GM18502 (cell line): ENCODE results near the gene LGR5.

Experiments used
- ATAC-seq: cut with Tn5 transposase; IDR thresholded peaks from one replicate; pipeline ENCODE4 v1.9.1; 2021; ENCODE audit warnings: mild to moderate bottlenecking; ENCODE audit not compliant: unreplicated experiment, poor library complexity

Gene LGR5

GRCh38 chr12:71432936-71433335 lies 6.7 kb upstream of the LGR5 start:
- ATAC-seq: no peak

GRCh38 chr12:71436696-71437095 lies 2.9 kb upstream of the LGR5 start:
- ATAC-seq: no peak

GRCh38 chr12:71438670-71439361 lies 782 bp upstream of the LGR5 start:
- no peak for ATAC-seq

- no peak for ATAC-seq
Measured at GRCh38 chr12:71439362-71439612, 311 bp upstream of the LGR5 start.

GRCh38 chr12:71440345-71440762 lies 756 bp downstream of the LGR5 start:
- no peak for ATAC-seq

GRCh38 chr12:71440763-71441748 lies 1.5 kb downstream of the LGR5 start:
- peak; percentile 58 for ATAC-seq

- no peak for ATAC-seq
Measured at GRCh38 chr12:71441836-71442566, 2.4 kb downstream of the LGR5 start.

- no peak for ATAC-seq
Measured at GRCh38 chr12:71442567-71442931, 3.0 kb downstream of the LGR5 start.

- ATAC-seq: no peak
Measured at GRCh38 chr12:71445071-71445470, 5.5 kb downstream of the LGR5 start.

- no peak for ATAC-seq
Measured at GRCh38 chr12:71447691-71448132, 8.1 kb downstream of the LGR5 start.

GRCh38 chr12:71448150-71448581 lies 8.6 kb downstream of the LGR5 start:
- no peak for ATAC-seq

GRCh38 chr12:71449373-71450070 lies 9.9 kb downstream of the LGR5 start:
- ATAC-seq: no peak

GRCh38 chr12:71452006-71452405 lies 12.4 kb downstream of the LGR5 start:
- ATAC-seq: no peak

GRCh38 chr12:71455028-71455737 lies 15.6 kb downstream of the LGR5 start:
- no peak for ATAC-seq

GRCh38 chr12:71456316-71456715 lies 16.7 kb downstream of the LGR5 start:
- no peak for ATAC-seq

- ATAC-seq: no peak
Measured at GRCh38 chr12:71456990-71457389, 17.4 kb downstream of the LGR5 start.

- ATAC-seq: no peak
Measured at GRCh38 chr12:71460318-71460717, 20.7 kb downstream of the LGR5 start.

GRCh38 chr12:71460850-71461609 lies 21.4 kb downstream of the LGR5 start:
- ATAC-seq: no peak

GRCh38 chr12:71461787-71462328 lies 22.3 kb downstream of the LGR5 start:
- ATAC-seq: no peak
